Measurements from ENCODE around the gene BCL10. TPM values are rescaled to one million over a fixed set of nuclear protein-coding genes. Genes with fewer than 3 reads are reported as not detected.

Gene BCL10
- total RNA-seq, 1 experiment from 2014 or later: 33.8 TPM

DNA sequence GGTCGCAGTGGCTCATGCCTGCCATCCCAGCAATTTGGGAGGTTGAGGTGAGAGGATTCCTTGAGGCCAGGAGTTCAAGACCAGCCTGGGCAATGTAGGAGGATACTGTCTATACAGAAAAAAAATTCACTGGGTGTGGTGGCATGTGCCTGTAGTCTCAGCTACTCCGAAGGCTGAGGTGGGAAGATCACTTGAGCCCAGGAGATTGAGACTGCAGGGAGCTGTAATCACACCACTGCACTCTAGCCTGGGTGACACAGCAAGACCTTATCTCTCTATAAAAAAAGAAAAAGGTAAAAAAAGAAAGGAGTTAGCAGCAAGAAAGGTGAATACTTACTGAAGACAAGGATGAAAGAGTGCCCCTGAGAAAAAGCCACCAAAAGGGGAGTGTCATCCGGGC is 23.7 kb upstream of the BCL10 start (continued):
- TF ChIP-seq, protein P1, sequence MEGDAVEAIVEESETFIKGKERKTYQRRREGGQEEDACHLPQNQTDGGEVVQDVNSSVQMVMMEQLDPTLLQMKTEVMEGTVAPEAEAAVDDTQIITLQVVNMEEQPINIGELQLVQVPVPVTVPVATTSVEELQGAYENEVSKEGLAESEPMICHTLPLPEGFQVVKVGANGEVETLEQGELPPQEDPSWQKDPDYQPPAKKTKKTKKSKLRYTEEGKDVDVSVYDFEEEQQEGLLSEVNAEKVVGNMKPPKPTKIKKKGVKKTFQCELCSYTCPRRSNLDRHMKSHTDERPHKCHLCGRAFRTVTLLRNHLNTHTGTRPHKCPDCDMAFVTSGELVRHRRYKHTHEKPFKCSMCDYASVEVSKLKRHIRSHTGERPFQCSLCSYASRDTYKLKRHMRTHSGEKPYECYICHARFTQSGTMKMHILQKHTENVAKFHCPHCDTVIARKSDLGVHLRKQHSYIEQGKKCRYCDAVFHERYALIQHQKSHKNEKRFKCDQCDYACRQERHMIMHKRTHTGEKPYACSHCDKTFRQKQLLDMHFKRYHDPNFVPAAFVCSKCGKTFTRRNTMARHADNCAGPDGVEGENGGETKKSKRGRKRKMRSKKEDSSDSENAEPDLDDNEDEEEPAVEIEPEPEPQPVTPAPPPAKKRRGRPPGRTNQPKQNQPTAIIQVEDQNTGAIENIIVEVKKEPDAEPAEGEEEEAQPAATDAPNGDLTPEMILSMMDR (IDR thresholded peaks at IDR 0.05 in 2 of 3, conservative IDR thresholded peaks at IDR 0.05 in 1 of 3; ENCODE audit: borderline replicate concordance in 1 of 3, insufficient read depth in 1 of 3, low read depth in 2 of 3, low read length in 2 of 3): no peak
- TF ChIP-seq CBX3 (IDR thresholded peaks at IDR 0.05; ENCODE audit: low read depth) (no peak), ELF1 (IDR thresholded peaks at IDR 0.05; ENCODE audit: borderline replicate concordance, low read depth) (no peak)

DNA sequence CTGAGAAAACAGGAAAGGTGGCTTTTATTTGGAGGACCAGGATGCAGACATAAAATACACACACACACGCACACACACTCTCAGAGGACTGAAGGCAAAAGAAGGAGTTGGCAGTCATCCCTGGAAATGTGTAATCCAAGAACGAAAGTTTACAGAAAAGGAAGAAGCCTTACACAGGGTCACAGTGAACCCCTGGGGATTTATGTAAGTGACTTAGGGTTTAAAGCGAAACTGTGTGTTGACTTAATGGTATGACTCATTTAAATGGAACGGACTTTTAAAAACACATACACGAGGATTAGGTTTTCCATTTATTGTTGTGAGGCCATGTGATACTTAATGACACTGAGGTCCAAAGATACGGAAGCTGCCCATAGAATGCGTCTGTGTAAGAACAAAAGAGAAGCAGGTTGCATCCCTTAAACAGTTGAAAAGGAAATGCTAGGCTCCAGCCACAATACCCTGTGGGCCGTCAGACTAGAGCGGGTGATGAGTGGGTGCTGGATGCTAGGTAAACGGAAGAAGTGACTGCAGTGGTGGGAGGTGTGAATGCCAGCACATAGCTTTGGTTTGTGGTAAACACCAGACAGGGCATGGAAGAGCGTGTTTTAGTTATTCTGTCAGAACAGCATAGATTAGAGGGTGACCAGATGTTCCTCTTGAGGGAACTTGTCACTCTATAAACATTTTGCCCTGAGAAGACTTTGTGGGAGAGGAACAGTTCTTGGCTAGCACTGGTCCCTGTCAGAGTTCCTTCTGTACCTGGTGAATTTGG is 21.6 kb upstream of the BCL10 start:
- ChIA-PET POLR2A (interaction anchor here (0.9 to 1.0 kb wide), 2 partner anchors 21 to 22 kb away, joined by 3 read pairs; partner anchors contain the start of gene BCL10), CTCF (interaction anchor here (0.9 to 2.0 kb wide), 3 partner anchors 10 to 395 kb away, joined by 3 to 9 read pairs (median 3); no protein-coding TSS in a partner anchor), RAD21 (ENCODE audit: low non-redundant PET in 1 of 2, low total read pairs in 2 of 2, uncharacterized antibody in 2 of 2, unreplicated experiment in 2 of 2) (no interaction called here)
- Histone ChIP-seq H3K36me3 (ENCODE audit: control insufficient read depth in 1 of 2, insufficient read depth in 2 of 2, low read length in 2 of 2) (no peaks in the 10 kb centered on the region), H3K4me3 (replicated peaks in 1 of 2; ENCODE audit: low read depth in 1 of 2, low read length in 2 of 2) (peak overlapping the region in 1 of 2 experiments; percentile 39; a peak in 2 of 4 replicates), H3K9me3 (ENCODE audit: control insufficient read depth in 1 of 2, insufficient read depth in 1 of 2, low read depth in 1 of 2, low read length in 2 of 2) (no peaks in the 10 kb centered on the region), H2AFZ (ENCODE audit: low read depth, low read length, poor library complexity, severe bottlenecking) (peak overlapping the region; percentile 53), H3K27ac (ENCODE audit: low read depth, low read length) (peak overlapping the region; percentile 44), H3K9ac (ENCODE audit: low read length) (peak overlapping the region; percentile 19), H3K27me3 (ENCODE audit: insufficient read depth, low read length) (no peaks in the 10 kb centered on the region), H3K79me2 (ENCODE audit: insufficient read depth, low read length) (no peaks in the 10 kb centered on the region), H4K20me1 (ENCODE audit: insufficient read depth) (no peaks in the 10 kb centered on the region), H3K9me2 (ENCODE audit: insufficient read depth) (no peaks in the 10 kb centered on the region), H3K4me2 (ENCODE audit: low read length) (peak overlapping the region; percentile 75), H3K4me1 (ENCODE audit: control insufficient read depth in 1 of 2, insufficient read depth in 2 of 2, low read length in 2 of 2) (peaks cover 30 to 50% of the 10 kb centered on the region in 2 experiments)
- intact Hi-C loops (cut with micrococcal nuclease): no loop called here
- DNase-seq (ENCODE audit: low read depth, low spot score) (peak; percentile 89), ATAC-seq (peak; percentile 78)
- BruUV-seq (replicated peaks): TSS peak; percentile 43
- TF ChIP-seq JUND (IDR thresholded peaks at IDR 0.05) (peak; percentile 95), EGR1 (IDR thresholded peaks at IDR 0.05; ENCODE audit: low read depth) (peak; percentile 72), FOSL1 (IDR thresholded peaks at IDR 0.05; ENCODE audit: low read depth) (peak; percentile 94), ZNF274 (IDR thresholded peaks at IDR 0.05; ENCODE audit: low read depth, low read length) (no peak), CBX3 (IDR thresholded peaks at IDR 0.05; ENCODE audit: low read depth) (peak; percentile 89), POLR2A (IDR thresholded peaks at IDR 0.05; ENCODE audit: borderline replicate concordance, extremely low read depth, insufficient read depth, insufficient read length) (no peak), POLR2AphosphoS5 (IDR thresholded peaks at IDR 0.05; ENCODE audit: low read depth, low read length) (peak; percentile 67; the same call in 1 of the 2 replicates), CEBPB (IDR thresholded peaks at IDR 0.05; ENCODE audit: low read depth) (peak; percentile 87), ZFX (IDR thresholded peaks at IDR 0.05) (no peak), SIN3A (IDR thresholded peaks at IDR 0.05; ENCODE audit: low read depth) (peak; percentile 98), EZH2phosphoT487 (IDR thresholded peaks at IDR 0.05; ENCODE audit: borderline replicate concordance) (no peak), SRF (IDR thresholded peaks at IDR 0.05; ENCODE audit: low read depth) (peak; percentile 86), SP1 (IDR thresholded peaks at IDR 0.05; ENCODE audit: low read depth) (peak; percentile 91)
- TF ChIP-seq, protein P2, sequence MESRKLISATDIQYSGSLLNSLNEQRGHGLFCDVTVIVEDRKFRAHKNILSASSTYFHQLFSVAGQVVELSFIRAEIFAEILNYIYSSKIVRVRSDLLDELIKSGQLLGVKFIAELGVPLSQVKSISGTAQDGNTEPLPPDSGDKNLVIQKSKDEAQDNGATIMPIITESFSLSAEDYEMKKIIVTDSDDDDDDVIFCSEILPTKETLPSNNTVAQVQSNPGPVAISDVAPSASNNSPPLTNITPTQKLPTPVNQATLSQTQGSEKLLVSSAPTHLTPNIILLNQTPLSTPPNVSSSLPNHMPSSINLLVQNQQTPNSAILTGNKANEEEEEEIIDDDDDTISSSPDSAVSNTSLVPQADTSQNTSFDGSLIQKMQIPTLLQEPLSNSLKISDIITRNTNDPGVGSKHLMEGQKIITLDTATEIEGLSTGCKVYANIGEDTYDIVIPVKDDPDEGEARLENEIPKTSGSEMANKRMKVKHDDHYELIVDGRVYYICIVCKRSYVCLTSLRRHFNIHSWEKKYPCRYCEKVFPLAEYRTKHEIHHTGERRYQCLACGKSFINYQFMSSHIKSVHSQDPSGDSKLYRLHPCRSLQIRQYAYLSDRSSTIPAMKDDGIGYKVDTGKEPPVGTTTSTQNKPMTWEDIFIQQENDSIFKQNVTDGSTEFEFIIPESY (IDR thresholded peaks at IDR 0.05; ENCODE audit: extremely low read depth, insufficient replicate concordance, low read length): no peak
- TF ChIP-seq, protein P3, sequence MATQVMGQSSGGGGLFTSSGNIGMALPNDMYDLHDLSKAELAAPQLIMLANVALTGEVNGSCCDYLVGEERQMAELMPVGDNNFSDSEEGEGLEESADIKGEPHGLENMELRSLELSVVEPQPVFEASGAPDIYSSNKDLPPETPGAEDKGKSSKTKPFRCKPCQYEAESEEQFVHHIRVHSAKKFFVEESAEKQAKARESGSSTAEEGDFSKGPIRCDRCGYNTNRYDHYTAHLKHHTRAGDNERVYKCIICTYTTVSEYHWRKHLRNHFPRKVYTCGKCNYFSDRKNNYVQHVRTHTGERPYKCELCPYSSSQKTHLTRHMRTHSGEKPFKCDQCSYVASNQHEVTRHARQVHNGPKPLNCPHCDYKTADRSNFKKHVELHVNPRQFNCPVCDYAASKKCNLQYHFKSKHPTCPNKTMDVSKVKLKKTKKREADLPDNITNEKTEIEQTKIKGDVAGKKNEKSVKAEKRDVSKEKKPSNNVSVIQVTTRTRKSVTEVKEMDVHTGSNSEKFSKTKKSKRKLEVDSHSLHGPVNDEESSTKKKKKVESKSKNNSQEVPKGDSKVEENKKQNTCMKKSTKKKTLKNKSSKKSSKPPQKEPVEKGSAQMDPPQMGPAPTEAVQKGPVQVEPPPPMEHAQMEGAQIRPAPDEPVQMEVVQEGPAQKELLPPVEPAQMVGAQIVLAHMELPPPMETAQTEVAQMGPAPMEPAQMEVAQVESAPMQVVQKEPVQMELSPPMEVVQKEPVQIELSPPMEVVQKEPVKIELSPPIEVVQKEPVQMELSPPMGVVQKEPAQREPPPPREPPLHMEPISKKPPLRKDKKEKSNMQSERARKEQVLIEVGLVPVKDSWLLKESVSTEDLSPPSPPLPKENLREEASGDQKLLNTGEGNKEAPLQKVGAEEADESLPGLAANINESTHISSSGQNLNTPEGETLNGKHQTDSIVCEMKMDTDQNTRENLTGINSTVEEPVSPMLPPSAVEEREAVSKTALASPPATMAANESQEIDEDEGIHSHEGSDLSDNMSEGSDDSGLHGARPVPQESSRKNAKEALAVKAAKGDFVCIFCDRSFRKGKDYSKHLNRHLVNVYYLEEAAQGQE (IDR thresholded peaks at IDR 0.05; ENCODE audit: low read depth): no peak
- TF ChIP-seq, protein P4, sequence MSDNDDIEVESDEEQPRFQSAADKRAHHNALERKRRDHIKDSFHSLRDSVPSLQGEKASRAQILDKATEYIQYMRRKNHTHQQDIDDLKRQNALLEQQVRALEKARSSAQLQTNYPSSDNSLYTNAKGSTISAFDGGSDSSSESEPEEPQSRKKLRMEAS (IDR thresholded peaks at IDR 0.05): peak; percentile 91

Data from HCT116 (cell line).